GM10266 (cell line): ENCODE results near the gene RWDD4.

ENCODE experiments used
- DNase-seq: peaks from one replicate; pipeline ENCODE4 v3.0.0; 2012; ENCODE audit errors: extremely low spot score
- CTCF ChIP-seq: IDR thresholded peaks from 2 replicates; pipeline ENCODE4 v1.5.1; 2012; ENCODE audit warnings: mild to moderate bottlenecking, low read depth; ENCODE audit not compliant: control insufficient read depth, insufficient read depth; ENCODE audit errors: missing control alignments

RWDD4 gene

GRCh38 chr4:183659872-183660242 is 872 bp upstream of the RWDD4 start:
- no peak for TF ChIP-seq CTCF
- no peak for DNase-seq

- TF ChIP-seq CTCF: no peak
- peak; percentile 35 for DNase-seq
Measured at GRCh38 chr4:183658362-183659028, 490 bp downstream of the RWDD4 start.

- no peak for DNase-seq
- TF ChIP-seq CTCF: no peak
Measured at GRCh38 chr4:183657564-183657963, 1.4 kb downstream of the RWDD4 start.

GRCh38 chr4:183645326-183645725 is 13.7 kb downstream of the RWDD4 start:
- no peak for DNase-seq
- TF ChIP-seq CTCF: no peak

- no peak for DNase-seq
- TF ChIP-seq CTCF: no peak
Measured at GRCh38 chr4:183639291-183639690, 19.7 kb downstream of the RWDD4 start.

- TF ChIP-seq CTCF: no peak
- no peak for DNase-seq
Measured at GRCh38 chr4:183638436-183638835, 20.5 kb downstream of the RWDD4 start.

GRCh38 chr4:183637461-183637860 is 21.5 kb downstream of the RWDD4 start:
- TF ChIP-seq CTCF: no peak
- DNase-seq: no peak
